Panc1 (cell line): Measurements from ENCODE around the gene CASP10. TPM values are rescaled to one million over a fixed set of nuclear protein-coding genes. Genes with fewer than 3 reads are reported as not detected.

Experiments used
- ATAC-seq: fragments of 200-7000 bp; cut with Tn5 transposase; 2 replicates; pipeline ENCODE4 v1.9.1; 2020; ENCODE audit warnings: mild to moderate bottlenecking, moderate library complexity
- BruUV-seq: library from RNA; stranded (reverse); fragments of 400-500 nt; replicated peaks from 2 replicates; lab custom pipeline; 2021; lab: Mats Ljungman, UMichigan
- CTCF ChIA-PET: fragments of 300-600 bp; sonication (Branson Sonifier 250); formaldehyde crosslinking; loops from one replicate; lab custom pipeline; 2022; ENCODE audit warnings: antibody characterized with exemption; lab: Charles Lee
- POLR2A ChIA-PET: fragments of 300-600 bp; sonication (Branson Sonifier 250); formaldehyde crosslinking; loops from one replicate; lab custom pipeline; 2022; ENCODE audit warnings: antibody characterized with exemption; lab: Charles Lee
- DNase-seq: peaks from one replicate; pipeline ENCODE4 v3.0.0-alpha.2; 2010; ENCODE audit warnings: low read depth, low spot score
- H3K27ac ChIP-seq: 2 replicates; pipeline ENCODE4 v1.5.1; 2011; ENCODE audit warnings: mild to moderate bottlenecking, low read length, inconsistent platforms
- H3K27me3 ChIP-seq: fragments of 200-500 bp; sonication (Bioruptor generic); 2 replicates; pipeline ENCODE4 v1.6.0; 2014; ENCODE audit warnings: low read length, inconsistent platforms; ENCODE audit not compliant: control insufficient read depth, insufficient read depth
- H3K36me3 ChIP-seq: fragments of 200-500 bp; sonication (Bioruptor generic); 2 replicates; pipeline ENCODE4 v1.5.1; 2014; ENCODE audit warnings: inconsistent platforms, mild to moderate bottlenecking, low read length, moderate library complexity; ENCODE audit not compliant: control insufficient read depth, insufficient read depth
- H3K4me1 ChIP-seq: 2 replicates; pipeline ENCODE4 v1.5.1; 2011; ENCODE audit warnings: inconsistent platforms, mild to moderate bottlenecking, low read length, moderate library complexity; ENCODE audit not compliant: control insufficient read depth, insufficient read depth
- H3K4me3 ChIP-seq, 2 experiments: 2 replicates each; pipeline ENCODE4 v1.5.1; 2011 to 2012; ENCODE audit warnings: low read depth in 2 of 2, low read length in 2 of 2, mild to moderate bottlenecking in 2 of 2, inconsistent platforms in 1 of 2, moderate library complexity in 1 of 2
- H3K9me3 ChIP-seq: fragments of 200-500 bp; sonication (Bioruptor generic); 2 replicates; pipeline ENCODE4 v1.5.1; 2014; ENCODE audit warnings: low read depth, mild to moderate bottlenecking, inconsistent platforms, low read length, moderate library complexity; ENCODE audit not compliant: control insufficient read depth, insufficient read depth
- POLR2AphosphoS5 ChIP-seq: IDR thresholded peaks from 2 replicates; pipeline ENCODE4 v1.6.1; 2012; ENCODE audit warnings: mild to moderate bottlenecking, low read depth, low read length, moderate library complexity
- SIN3A ChIP-seq: IDR thresholded peaks from 2 replicates; pipeline ENCODE4 v1.6.1; 2012; ENCODE audit warnings: low read depth, mild to moderate bottlenecking, low read length, moderate library complexity, borderline replicate concordance; ENCODE audit not compliant: insufficient read depth
- TCF7L2 ChIP-seq: IDR thresholded peaks from 2 replicates; pipeline ENCODE4 v1.6.1; 2011; ENCODE audit warnings: mild to moderate bottlenecking, low read depth, low read length, inconsistent platforms
- in situ Hi-C: cut with HindIII; loops from 2 replicates; pipeline ENCODE4 v1.10.0; 2016; ENCODE audit warnings: low sequenced_read_pairs, low pct_unique_long_range_greater_than_20kb
- intact Hi-C: fragments of 100-400 bp; cut with micrococcal nuclease; formaldehyde crosslinking; loops from one replicate; pipeline ENCODE4 v1.10.0; 2022; ENCODE audit not compliant: unreplicated experiment
- total RNA-seq: library from RNA; stranded (reverse); gene quantifications from one replicate; pipeline ENCODE4 v1.2.1, GENCODE V29; 2021; ENCODE audit not compliant: unreplicated experiment
- TF ChIP-seq, protein P1 (sequence below), 2 experiments: IDR thresholded peaks; 2 replicates each; pipeline ENCODE4 v1.6.1; 2011 to 2012; ENCODE audit warnings: low read depth in 2 of 2, control low read depth in 1 of 2, low read length in 1 of 2, mild to moderate bottlenecking in 1 of 2, moderate library complexity in 1 of 2; ENCODE audit not compliant: insufficient read depth in 1 of 2
- TF ChIP-seq, protein P2 (sequence below): fragments of 450-650 bp; IDR thresholded peaks from 2 replicates; pipeline ENCODE4 v1.5.1; 2017; ENCODE audit warnings: mild to moderate bottlenecking

Gene CASP10
- total RNA-seq, 1 experiment from 2014 or later = 0.87 TPM

DNA sequence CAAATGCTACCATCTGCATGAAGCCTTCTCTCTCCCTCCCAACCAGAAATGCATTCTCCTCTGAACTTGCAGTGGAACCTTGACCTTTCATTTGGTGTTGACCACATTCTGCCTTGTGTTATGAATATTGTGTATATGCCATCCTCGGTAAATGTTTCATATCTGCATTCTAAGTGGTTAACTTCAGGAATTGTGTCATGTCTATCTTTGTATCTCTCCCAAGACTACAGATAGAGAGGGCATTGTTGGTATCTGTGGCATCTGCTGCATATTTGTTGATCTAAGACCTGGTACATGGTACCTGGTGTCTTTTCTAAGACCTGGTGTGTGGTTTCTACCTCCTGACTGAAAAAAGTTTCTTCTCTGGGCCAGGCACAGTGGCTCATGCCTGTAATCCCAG lies 34.0 kb downstream of the CASP10 start:
- CTCF ChIA-PET = no interaction called here
- no TSS peak for BruUV-seq
- POLR2A ChIA-PET = no interaction called here
- no peaks in the 10 kb centered on the region for H3K4me1 ChIP-seq
- no peak overlapping the region for H3K27ac ChIP-seq
- H3K4me3 ChIP-seq = no peak overlapping the region
- in situ Hi-C loops = no loop called here
- TF ChIP-seq TCF7L2 (no peak), POLR2AphosphoS5 (no peak), SIN3A (no peak)
- TF ChIP-seq, protein P1, sequence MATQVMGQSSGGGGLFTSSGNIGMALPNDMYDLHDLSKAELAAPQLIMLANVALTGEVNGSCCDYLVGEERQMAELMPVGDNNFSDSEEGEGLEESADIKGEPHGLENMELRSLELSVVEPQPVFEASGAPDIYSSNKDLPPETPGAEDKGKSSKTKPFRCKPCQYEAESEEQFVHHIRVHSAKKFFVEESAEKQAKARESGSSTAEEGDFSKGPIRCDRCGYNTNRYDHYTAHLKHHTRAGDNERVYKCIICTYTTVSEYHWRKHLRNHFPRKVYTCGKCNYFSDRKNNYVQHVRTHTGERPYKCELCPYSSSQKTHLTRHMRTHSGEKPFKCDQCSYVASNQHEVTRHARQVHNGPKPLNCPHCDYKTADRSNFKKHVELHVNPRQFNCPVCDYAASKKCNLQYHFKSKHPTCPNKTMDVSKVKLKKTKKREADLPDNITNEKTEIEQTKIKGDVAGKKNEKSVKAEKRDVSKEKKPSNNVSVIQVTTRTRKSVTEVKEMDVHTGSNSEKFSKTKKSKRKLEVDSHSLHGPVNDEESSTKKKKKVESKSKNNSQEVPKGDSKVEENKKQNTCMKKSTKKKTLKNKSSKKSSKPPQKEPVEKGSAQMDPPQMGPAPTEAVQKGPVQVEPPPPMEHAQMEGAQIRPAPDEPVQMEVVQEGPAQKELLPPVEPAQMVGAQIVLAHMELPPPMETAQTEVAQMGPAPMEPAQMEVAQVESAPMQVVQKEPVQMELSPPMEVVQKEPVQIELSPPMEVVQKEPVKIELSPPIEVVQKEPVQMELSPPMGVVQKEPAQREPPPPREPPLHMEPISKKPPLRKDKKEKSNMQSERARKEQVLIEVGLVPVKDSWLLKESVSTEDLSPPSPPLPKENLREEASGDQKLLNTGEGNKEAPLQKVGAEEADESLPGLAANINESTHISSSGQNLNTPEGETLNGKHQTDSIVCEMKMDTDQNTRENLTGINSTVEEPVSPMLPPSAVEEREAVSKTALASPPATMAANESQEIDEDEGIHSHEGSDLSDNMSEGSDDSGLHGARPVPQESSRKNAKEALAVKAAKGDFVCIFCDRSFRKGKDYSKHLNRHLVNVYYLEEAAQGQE (IDR thresholded peaks at IDR 0.05; ENCODE audit: insufficient read depth in 1 of 2, low read depth in 2 of 2, low read length in 1 of 2) = no peak
- TF ChIP-seq, protein P2, sequence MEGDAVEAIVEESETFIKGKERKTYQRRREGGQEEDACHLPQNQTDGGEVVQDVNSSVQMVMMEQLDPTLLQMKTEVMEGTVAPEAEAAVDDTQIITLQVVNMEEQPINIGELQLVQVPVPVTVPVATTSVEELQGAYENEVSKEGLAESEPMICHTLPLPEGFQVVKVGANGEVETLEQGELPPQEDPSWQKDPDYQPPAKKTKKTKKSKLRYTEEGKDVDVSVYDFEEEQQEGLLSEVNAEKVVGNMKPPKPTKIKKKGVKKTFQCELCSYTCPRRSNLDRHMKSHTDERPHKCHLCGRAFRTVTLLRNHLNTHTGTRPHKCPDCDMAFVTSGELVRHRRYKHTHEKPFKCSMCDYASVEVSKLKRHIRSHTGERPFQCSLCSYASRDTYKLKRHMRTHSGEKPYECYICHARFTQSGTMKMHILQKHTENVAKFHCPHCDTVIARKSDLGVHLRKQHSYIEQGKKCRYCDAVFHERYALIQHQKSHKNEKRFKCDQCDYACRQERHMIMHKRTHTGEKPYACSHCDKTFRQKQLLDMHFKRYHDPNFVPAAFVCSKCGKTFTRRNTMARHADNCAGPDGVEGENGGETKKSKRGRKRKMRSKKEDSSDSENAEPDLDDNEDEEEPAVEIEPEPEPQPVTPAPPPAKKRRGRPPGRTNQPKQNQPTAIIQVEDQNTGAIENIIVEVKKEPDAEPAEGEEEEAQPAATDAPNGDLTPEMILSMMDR = no peak
- DNase-seq (no peak), ATAC-seq (no peak)
- no peaks in the 10 kb centered on the region for H3K36me3 ChIP-seq
- H3K27me3 ChIP-seq = no peaks in the 10 kb centered on the region
- intact Hi-C loops = no loop called here
- H3K9me3 ChIP-seq = no peaks in the 10 kb centered on the region

DNA sequence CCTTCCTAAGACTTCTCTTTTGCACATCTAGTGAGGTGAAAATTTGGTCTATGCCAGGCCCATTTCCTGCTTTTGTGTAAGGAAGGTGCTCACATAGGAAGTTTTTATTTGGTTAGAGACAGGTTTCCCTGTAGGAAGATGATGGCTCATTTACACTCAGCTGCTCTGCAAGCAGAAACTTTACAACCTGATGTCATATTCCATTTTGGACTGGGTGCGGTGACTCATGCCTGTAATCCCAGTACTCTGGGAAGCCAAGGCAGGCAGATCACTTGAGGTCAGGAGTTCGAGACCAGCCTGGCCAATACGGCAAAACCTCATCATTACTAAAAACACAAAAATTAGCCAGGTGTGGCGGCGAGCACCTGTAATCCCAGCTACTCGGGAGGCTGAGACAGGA lies 35.8 kb downstream of the CASP10 start:
- no peaks in the 10 kb centered on the region for H3K27me3 ChIP-seq

More for the DNA sequence above, 35.8 kb downstream of the CASP10 start:
- ATAC-seq (no peak), DNase-seq (no peak)
- in situ Hi-C loops (no loop called here), intact Hi-C loops (no loop called here)
- H3K4me3 ChIP-seq = no peak overlapping the region
- CTCF ChIA-PET = interaction anchor here (0.6 to 1.3 kb wide), 2 partner anchors 14 to 391 kb away, joined by 3 to 4 read pairs; no protein-coding TSS in a partner anchor
- H3K27ac ChIP-seq = no peak overlapping the region
- no TSS peak for BruUV-seq
- H3K9me3 ChIP-seq = no peaks in the 10 kb centered on the region
- POLR2A ChIA-PET = no interaction called here
- TF ChIP-seq SIN3A = no peak
- no peak for TF ChIP-seq POLR2AphosphoS5
- TF ChIP-seq TCF7L2 = no peak
- TF ChIP-seq, protein P2 = no peak
- TF ChIP-seq, protein P1 (IDR thresholded peaks at IDR 0.05; ENCODE audit: insufficient read depth in 1 of 2, low read depth in 2 of 2, low read length in 1 of 2) = no peak
- H3K36me3 ChIP-seq = no peaks in the 10 kb centered on the region
- no peaks in the 10 kb centered on the region for H3K4me1 ChIP-seq
